GF-D8 (cell line): ENCODE measurements around the gene ZNF705A.
"Not testable (repeated sequence)": the region's sequence is repeated elsewhere in the genome, so short reads cannot be mapped to it uniquely, and the experiment has no call there.

Source experiments
- DNase-seq: peaks from one replicate; lab custom pipeline; 2025; lab: John Stamatoyannopoulos, UW

Gene ZNF705A

GRCh38 chr12:8184206-8184605 is 27.4 kb downstream of the ZNF705A start:
- not testable (repeated sequence) for DNase-seq

GRCh38 chr12:8188088-8188487 is 31.3 kb downstream of the ZNF705A start:
- DNase-seq: not testable (repeated sequence)

- DNase-seq: not testable (repeated sequence)
Observed at GRCh38 chr12:8197685-8198308, 41.0 kb downstream of the ZNF705A start.

- DNase-seq: not testable (repeated sequence)
Observed at GRCh38 chr12:8218711-8219382, 62.0 kb downstream of the ZNF705A start.

GRCh38 chr12:8221375-8221774 is 64.6 kb downstream of the ZNF705A start:
- not testable (repeated sequence) for DNase-seq

GRCh38 chr12:8221844-8222243 is 65.0 kb downstream of the ZNF705A start:
- not testable (repeated sequence) for DNase-seq

GRCh38 chr12:8222303-8222702 is 65.5 kb downstream of the ZNF705A start:
- not testable (repeated sequence) for DNase-seq

- DNase-seq: not testable (repeated sequence)
Observed at GRCh38 chr12:8223646-8224045, 66.8 kb downstream of the ZNF705A start.

GRCh38 chr12:8224782-8225181 is 68.0 kb downstream of the ZNF705A start:
- DNase-seq: not testable (repeated sequence)

- no peak for DNase-seq
Observed at GRCh38 chr12:8226355-8226754, 69.5 kb downstream of the ZNF705A start.

GRCh38 chr12:8226992-8227731 is 70.3 kb downstream of the ZNF705A start, which contains the start of gene FAM90A1:
TSS of gene FAM90A1 (minus strand) at chr12:8227618. CDS start at chr12:8224832, 2,786 bp downstream.
- DNase-seq: not testable (repeated sequence)

GRCh38 chr12:8227732-8228077 is 70.9 kb downstream of the ZNF705A start:
- DNase-seq: not testable (repeated sequence)

- DNase-seq: not testable (repeated sequence)
Observed at GRCh38 chr12:8228607-8229006, 71.8 kb downstream of the ZNF705A start.

- DNase-seq: not testable (repeated sequence)
Observed at GRCh38 chr12:8229486-8229885, 72.7 kb downstream of the ZNF705A start.
